K562 (cell line): ENCODE results near the gene NR2C2AP. TPM values are rescaled to one million over a fixed set of nuclear protein-coding genes. Genes with fewer than 3 reads are reported as not detected.

Experiments
- ATAC-seq: fragments of 200-7000 bp; cut with Tn5 transposase; 3 replicates; pipeline ENCODE4 v1.9.1; 2020; ENCODE audit warnings: moderate library complexity
- BruUV-seq: library from RNA; stranded (reverse); fragments of 400-500 nt; replicated peaks from 2 replicates; lab custom pipeline; 2021; lab: Mats Ljungman, UMichigan
- CTCF ChIA-PET: fragments of 300-600 bp; formaldehyde crosslinking; extraction: SDS; loops from one replicate; lab custom pipeline; 2021; ENCODE audit warnings: low intra/inter-chr PET ratio; lab: Yijun Ruan, JAX
- POLR2A ChIA-PET: fragments of 300-600, 350-650 bp; sonication (Branson Sonifier 250); formaldehyde crosslinking; extraction: SDS; loops from one replicate; lab custom pipeline; 2021; ENCODE audit warnings: antibody characterized with exemption, inconsistent platforms; lab: Yijun Ruan, JAX
- DNase-seq, 4 experiments: peaks; one replicate each; pipeline versions ENCODE4 v3.0.0 to v3.0.0-alpha.2; 2011 to 2018; ENCODE audit warnings: low spot score in 3 of 4, mixed read lengths in 3 of 4; ENCODE audit errors: extremely low read depth in 1 of 4
- FAIRE-seq: peaks from 2 replicates; lab custom pipeline; 2011; peaks lifted over from hg19 to GRCh38; lab: Jason Lieb, UNC
- H2AFZ ChIP-seq: 2 replicates; pipeline ENCODE4 v1.6.0; 2011; ENCODE audit warnings: low read depth, low read length, control low read depth, inconsistent platforms
- H3K27ac ChIP-seq: fragments of 200-600 bp; 3 replicates; pipeline ENCODE4 v1.8.0; 2011; ENCODE audit warnings: low read depth, mild to moderate bottlenecking, control low read depth, inconsistent platforms, low read length, moderate library complexity, mixed read lengths; ENCODE audit errors: extremely low read depth
- H3K27me3 ChIP-seq, 2 experiments: fragments of 300-600 bp in 1 of 2; 2 replicates in 1 of 2; 3 replicates in 1 of 2; pipeline versions ENCODE4 v1.6.0 to v1.8.0; 2011; ENCODE audit warnings: inconsistent platforms in 2 of 2, low read length in 2 of 2, mild to moderate bottlenecking in 1 of 2, mixed read lengths in 1 of 2, moderate library complexity in 1 of 2; ENCODE audit not compliant: control insufficient read depth in 2 of 2, insufficient read depth in 2 of 2
- H3K36me3 ChIP-seq: fragments of 300-600 bp; 3 replicates; pipeline ENCODE4 v1.8.0; 2011; ENCODE audit warnings: mild to moderate bottlenecking, low read length, inconsistent platforms; ENCODE audit not compliant: control insufficient read depth, insufficient read depth
- H3K4me1 ChIP-seq, 2 experiments: fragments of 200-600 bp in 1 of 2; replicated peaks in 1 of 2; 2 replicates in 1 of 2; 3 replicates in 1 of 2; pipeline versions ENCODE4 v1.5.1 to v1.8.0; 2011; ENCODE audit warnings: inconsistent platforms in 2 of 2, low read length in 2 of 2, mild to moderate bottlenecking in 1 of 2, mixed read lengths in 1 of 2, moderate library complexity in 1 of 2; ENCODE audit not compliant: control insufficient read depth in 2 of 2, insufficient read depth in 2 of 2
- H3K4me2 ChIP-seq: 2 replicates; pipeline ENCODE4 v1.6.1; 2011; ENCODE audit warnings: low read length, control low read depth, inconsistent platforms, mixed read lengths; ENCODE audit not compliant: insufficient read depth
- H3K4me3 ChIP-seq: fragments of 200-600 bp; sonication (generic), shearing (Covaris generic); 2 replicates; pipeline ENCODE4 v1.5.1; 2016; ENCODE audit warnings: control low read depth, inconsistent platforms
- H3K79me2 ChIP-seq: fragments of 200-600 bp; 3 replicates; pipeline ENCODE4 v1.8.0; 2011; ENCODE audit warnings: low read length, inconsistent platforms; ENCODE audit not compliant: control insufficient read depth, insufficient read depth
- H3K9ac ChIP-seq, 2 experiments: 2 replicates each; pipeline versions ENCODE4 v1.6.0 to v1.6.1; 2011; ENCODE audit warnings: low read depth in 2 of 2, low read length in 2 of 2, control low read depth in 1 of 2, inconsistent platforms in 1 of 2, mild to moderate bottlenecking in 1 of 2, mixed read lengths in 1 of 2; ENCODE audit not compliant: insufficient read depth in 1 of 2
- H3K9me1 ChIP-seq: one replicate; pipeline ENCODE4 v1.6.0; 2011; ENCODE audit warnings: inconsistent platforms, mild to moderate bottlenecking, low read length, moderate library complexity; ENCODE audit not compliant: control insufficient read depth, insufficient read depth
- H3K9me3 ChIP-seq: replicated peaks from 2 replicates; pipeline ENCODE4 v1.5.1; 2011; ENCODE audit warnings: low read depth, low read length, inconsistent platforms; ENCODE audit not compliant: control insufficient read depth, insufficient read depth
- H4K20me1 ChIP-seq: replicated peaks from 2 replicates; pipeline ENCODE4 v1.6.1; 2011; ENCODE audit warnings: low read length, inconsistent platforms, mixed read lengths; ENCODE audit not compliant: control insufficient read depth, insufficient read depth
- ARID2 ChIP-seq: fragments of 450-650 bp; IDR thresholded peaks from 2 replicates; pipeline ENCODE4 v1.6.1; 2017; ENCODE audit warnings: antibody characterized with exemption, mild to moderate bottlenecking
- BHLHE40 ChIP-seq: IDR thresholded peaks from 2 replicates; pipeline ENCODE4 v1.6.1; 2011; ENCODE audit warnings: low read length, improper control_type of control experiment
- BRCA1 ChIP-seq, 2 experiments: fragments of 450-650 bp in 1 of 2; sonication (generic) in 1 of 2; formaldehyde crosslinking in 1 of 2; IDR thresholded peaks; 2 replicates each; pipeline versions ENCODE4 v1.5.0 to v1.6.1; 2017 to 2020; ENCODE audit warnings: mild to moderate bottlenecking in 1 of 2, missing genetic modification reagents in 1 of 2
- ESRRA ChIP-seq: fragments of 450-650 bp; IDR thresholded peaks from 2 replicates; pipeline ENCODE4 v1.6.1; 2014; ENCODE audit warnings: low read depth, mild to moderate bottlenecking, moderate library complexity, borderline replicate concordance
- HCFC1 ChIP-seq: IDR thresholded peaks from 2 replicates; pipeline ENCODE4 v1.6.1; 2012; ENCODE audit warnings: low read depth, low read length, improper control_type of control experiment
- KDM2B ChIP-seq: fragments of 250-450 bp; sonication (Bioruptor Pico); IDR thresholded peaks from 2 replicates; pipeline ENCODE4 v1.8.0; 2021; ENCODE audit warnings: mild to moderate bottlenecking, moderate library complexity
- MTA1 ChIP-seq: fragments of 450-650 bp; IDR thresholded peaks from 2 replicates; pipeline ENCODE4 v1.6.1; 2017; ENCODE audit warnings: borderline replicate concordance
- NCOR1 ChIP-seq: fragments of 450-650 bp; IDR thresholded peaks from 2 replicates; pipeline ENCODE4 v1.6.1; 2016; ENCODE audit warnings: mild to moderate bottlenecking, moderate library complexity
- POLR2A ChIP-seq: fragments of 450-650 bp; conservative IDR thresholded peaks from 2 replicates; pipeline ENCODE4 v1.6.1; 2016
- POLR2G ChIP-seq: fragments of 200-400 bp; formaldehyde crosslinking; IDR thresholded peaks from 2 replicates; pipeline ENCODE4 v1.6.1; 2017; ENCODE audit warnings: low read depth, mild to moderate bottlenecking, antibody characterized with exemption, low read length, moderate library complexity
- RBM25 ChIP-seq: fragments of 200-400 bp; formaldehyde crosslinking; IDR thresholded peaks from 2 replicates; pipeline ENCODE4 v1.6.1; 2018; ENCODE audit warnings: low read length, low read depth, moderate library complexity; ENCODE audit not compliant: severe bottlenecking
- RHOXF2B ChIP-seq: fragments of 250-450 bp; sonication (Bioruptor Pico); conservative IDR thresholded peaks from 2 replicates; pipeline ENCODE4 v1.5.1; 2021
- SRSF1 ChIP-seq: fragments of 200-400 bp; formaldehyde crosslinking; IDR thresholded peaks from 2 replicates; pipeline ENCODE4 v1.6.1; 2017; ENCODE audit warnings: mild to moderate bottlenecking, low read depth, low read length, moderate library complexity
- SUPT5H ChIP-seq: fragments of 450-650 bp; IDR thresholded peaks from 2 replicates; pipeline ENCODE4 v1.6.1; 2016
- TCF7 ChIP-seq: sonication (generic); IDR thresholded peaks from 2 replicates; pipeline ENCODE4 v1.6.1; 2016; ENCODE audit warnings: antibody characterized with exemption, borderline replicate concordance
- ZNF134 ChIP-seq: fragments of 250-450 bp; sonication (Bioruptor Pico); conservative IDR thresholded peaks from 2 replicates; pipeline ENCODE4 v1.4.0; 2020
- ZNF140 ChIP-seq: fragments of 250-450 bp; sonication (Bioruptor Pico); IDR thresholded peaks from 2 replicates; pipeline ENCODE4 v1.8.0; 2021; ENCODE audit warnings: moderate library complexity, mild to moderate bottlenecking, inconsistent platforms
- ZNF197 ChIP-seq: fragments of 200-800 bp; sonication (Bioruptor generic); IDR thresholded peaks from 2 replicates; pipeline ENCODE4 v1.6.1; 2016; ENCODE audit warnings: low read depth, missing genetic modification characterization, missing compliant biosample characterization
- ZNF780A ChIP-seq: fragments of 250-450 bp; sonication (Bioruptor Pico); IDR thresholded peaks from 2 replicates; pipeline ENCODE4 v1.5.0; 2021; ENCODE audit warnings: mild to moderate bottlenecking
- WGBS: fragments of 100-300 bp; shearing (Covaris generic); methylation state at CpG from one replicate; pipeline ENCODE4 v1.1.6; 2016; ENCODE audit warnings: low coverage, mixed read lengths; ENCODE audit not compliant: insufficient coverage; ENCODE audit errors: missing lambda C conversion rate; 5-methylcytosine and 5-hydroxymethylcytosine counted together
- in situ Hi-C: fragments of 300-500 bp; cut with MboI; formaldehyde crosslinking; loops from 4 replicates; pipeline ENCODE4 v1.15.0; 2018; ENCODE audit warnings: inconsistent platforms, mixed read lengths
- intact Hi-C: fragments of 100-400 bp; cut with micrococcal nuclease; formaldehyde crosslinking; loops from 2 replicates; pipeline ENCODE4 v1.14.2; 2022
- polyA plus RNA-seq, 8 experiments: library from polyadenylated mRNA; depleted of rRNA in 4 of 8; stranded (reverse) in 5 of 8; unstranded in 3 of 8; fragments of >200 nt; fragmentation: Nextera tagmentation in 2 of 8; fragmentation: Illumina TruSeq in 1 of 8; extraction: Ambion mirVana in 2 of 8; extraction: Trizol in 1 of 8; gene quantifications; 2 replicates each; pipeline versions ENCODE4 v1.2.1 to v1.2.3, GENCODE V29; 2011 to 2014; ENCODE audit warnings: inconsistent platforms in 1 of 8, missing spikeins in 1 of 8
- total RNA-seq, 7 experiments: library from RNA; depleted of rRNA in 6 of 7; stranded (reverse); fragments of >200 nt in 6 of 7; fragmentation: Illumina TruSeq in 2 of 7; extraction: Trizol in 2 of 7; gene quantifications; 2 replicates each; pipeline versions ENCODE4 v1.2.1 to v1.2.3, GENCODE V29; 2011 to 2021; ENCODE audit warnings: low replicate concordance in 1 of 7
- TF ChIP-seq, protein P1 (sequence below): fragments of 450-650 bp; IDR thresholded peaks from 2 replicates; pipeline ENCODE4 v1.6.1; 2016; ENCODE audit warnings: missing biosample characterization, missing genetic modification characterization
- TF ChIP-seq, protein P2 (sequence below): sonication (generic); formaldehyde crosslinking; IDR thresholded peaks from 2 replicates; pipeline ENCODE4 v1.8.1; 2023; ENCODE audit warnings: mild to moderate bottlenecking, missing genetic modification reagents

NR2C2AP gene
- total and polyA plus RNA-seq, 9 of the 15 experiments (the other 6 are each of a cell fraction or from before 2014, with no cell fraction given): 23.7 to 77.4 (median 32.4) TPM

- H3K4me2 ChIP-seq: peak within 1 kb of the TSS; percentile 70
- H3K27ac ChIP-seq: peak within 1 kb of the TSS; percentile 40; the same call in 1 of the 3 replicates
- H3K79me2 ChIP-seq: no peaks in the 10 kb centered on the region
- no peaks in the 10 kb centered on the region for H3K9me1 ChIP-seq
- peaks cover 31 to 34% of the 10 kb centered on the region in 2 experiments; a peak in 4 of 5 replicates for H3K4me1 ChIP-seq
- H3K9me3 ChIP-seq: no peaks in the 10 kb centered on the region
- CTCF ChIA-PET: no interaction called here
- peak; percentile 94 to 98 (median 98) for DNase-seq
- H3K27me3 ChIP-seq: no peaks in the 10 kb centered on the region
- intact Hi-C loops (loop anchor here (5.0 kb wide), 1 partner anchor 33 kb away; the partner anchor contains the start of gene TMEM161A), in situ Hi-C loops (no loop called here)
- no TSS peak for BruUV-seq
- H3K36me3 ChIP-seq: no peaks in the 10 kb centered on the region
- H2AFZ ChIP-seq: peak within 1 kb of the TSS; percentile 77
- peak within 1 kb of the TSS; percentile 34 for H3K4me3 ChIP-seq
- H3K9ac ChIP-seq: peak within 1 kb of the TSS in 1 of 2 experiments; percentile 86; a peak in 2 of 4 replicates
- peak; percentile 94 for ATAC-seq
- peak; percentile 73 for FAIRE-seq
- 10% methylated on average over 54 of the region's 56 CpGs for WGBS
- peaks cover 8% of the 10 kb centered on the region for H4K20me1 ChIP-seq
- POLR2A ChIA-PET: interaction anchor here (0.6 to 1.4 kb wide), 10 partner anchors 9 to 137 kb away, joined by 3 to 5 read pairs (median 3); partner anchors contain the start of gene NR2C2AP
- TF ChIP-seq POLR2A (0 out of 2 replicates have a peak, but pooled peaks have one; percentile 19), SRSF1 (no peak), POLR2G (peak; percentile 82), HCFC1 (no peak), ZNF134 (CRISPR knock-in tag) (no peak), KDM2B (CRISPR knock-in tag) (peak; percentile 54; the same call in 1 of the 2 replicates), SUPT5H (peak; percentile 27; the same call in 1 of the 2 replicates), ZNF140 (CRISPR knock-in tag) (no peak), NCOR1 (no peak), ESRRA (0 out of 2 replicates have a peak, but pooled peaks have one; percentile 22), TCF7 (no peak), ARID2 (no peak), BHLHE40 (peak; percentile 69), ZNF197 (no peak), MTA1 (no peak), ZNF780A (no peak), RBM25 (peak; percentile 65), RHOXF2B (CRISPR knock-in tag) (no peak), BRCA1 (IDR thresholded peaks at IDR 0.05) (no peak), BRCA1 (CRISPR knock-in tag; IDR thresholded peaks at IDR 0.05) (no peak)
- TF ChIP-seq, protein P1, sequence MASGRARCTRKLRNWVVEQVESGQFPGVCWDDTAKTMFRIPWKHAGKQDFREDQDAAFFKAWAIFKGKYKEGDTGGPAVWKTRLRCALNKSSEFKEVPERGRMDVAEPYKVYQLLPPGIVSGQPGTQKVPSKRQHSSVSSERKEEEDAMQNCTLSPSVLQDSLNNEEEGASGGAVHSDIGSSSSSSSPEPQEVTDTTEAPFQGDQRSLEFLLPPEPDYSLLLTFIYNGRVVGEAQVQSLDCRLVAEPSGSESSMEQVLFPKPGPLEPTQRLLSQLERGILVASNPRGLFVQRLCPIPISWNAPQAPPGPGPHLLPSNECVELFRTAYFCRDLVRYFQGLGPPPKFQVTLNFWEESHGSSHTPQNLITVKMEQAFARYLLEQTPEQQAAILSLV: no peak
- TF ChIP-seq, protein P2, sequence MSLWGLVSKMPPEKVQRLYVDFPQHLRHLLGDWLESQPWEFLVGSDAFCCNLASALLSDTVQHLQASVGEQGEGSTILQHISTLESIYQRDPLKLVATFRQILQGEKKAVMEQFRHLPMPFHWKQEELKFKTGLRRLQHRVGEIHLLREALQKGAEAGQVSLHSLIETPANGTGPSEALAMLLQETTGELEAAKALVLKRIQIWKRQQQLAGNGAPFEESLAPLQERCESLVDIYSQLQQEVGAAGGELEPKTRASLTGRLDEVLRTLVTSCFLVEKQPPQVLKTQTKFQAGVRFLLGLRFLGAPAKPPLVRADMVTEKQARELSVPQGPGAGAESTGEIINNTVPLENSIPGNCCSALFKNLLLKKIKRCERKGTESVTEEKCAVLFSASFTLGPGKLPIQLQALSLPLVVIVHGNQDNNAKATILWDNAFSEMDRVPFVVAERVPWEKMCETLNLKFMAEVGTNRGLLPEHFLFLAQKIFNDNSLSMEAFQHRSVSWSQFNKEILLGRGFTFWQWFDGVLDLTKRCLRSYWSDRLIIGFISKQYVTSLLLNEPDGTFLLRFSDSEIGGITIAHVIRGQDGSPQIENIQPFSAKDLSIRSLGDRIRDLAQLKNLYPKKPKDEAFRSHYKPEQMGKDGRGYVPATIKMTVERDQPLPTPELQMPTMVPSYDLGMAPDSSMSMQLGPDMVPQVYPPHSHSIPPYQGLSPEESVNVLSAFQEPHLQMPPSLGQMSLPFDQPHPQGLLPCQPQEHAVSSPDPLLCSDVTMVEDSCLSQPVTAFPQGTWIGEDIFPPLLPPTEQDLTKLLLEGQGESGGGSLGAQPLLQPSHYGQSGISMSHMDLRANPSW (CRISPR knock-in tag): no peak
These were observed 33.0 kb downstream of the NR2C2AP start, which contains the start of gene MEF2B for GRCh38 chr19:19170053-19170872. MEF2B (minus strand) TSS chr19:19170263; CDS start chr19:19150735, 19,528 bp downstream.
